GM12878 (cell line): Measurements from ENCODE around the gene GLIPR1L1. TPM values are rescaled to one million over a fixed set of nuclear protein-coding genes. Genes with fewer than 3 reads are reported as not detected.

Source experiments
- CREM ChIP-seq: IDR thresholded peaks from 2 replicates; pipeline ENCODE4 v1.6.1; 2014; ENCODE audit warnings: antibody characterized with exemption, low read depth
- EED ChIP-seq: sonication (generic); IDR thresholded peaks from 2 replicates; pipeline ENCODE4 v1.6.1; 2016; ENCODE audit warnings: antibody characterized with exemption, low read depth
- IKZF1 ChIP-seq: fragments of 450-650 bp; conservative IDR thresholded peaks from 2 replicates; pipeline ENCODE4 v1.6.1; 2017; ENCODE audit warnings: antibody characterized with exemption, mild to moderate bottlenecking
- POU2F2 ChIP-seq: IDR thresholded peaks from 3 replicates; pipeline ENCODE4 v1.6.1; 2011; ENCODE audit warnings: low read depth, mild to moderate bottlenecking, low read length, borderline replicate concordance
- PRDM15 ChIP-seq: fragments of 450-650 bp; formaldehyde crosslinking; IDR thresholded peaks from 2 replicates; pipeline ENCODE4 v1.4.0; 2020; ENCODE audit warnings: mild to moderate bottlenecking, moderate library complexity
- RFX5 ChIP-seq: IDR thresholded peaks from 2 replicates; pipeline ENCODE4 v1.6.1; 2011; ENCODE audit warnings: low read depth, low read length, improper control_type of control experiment
- RUNX3 ChIP-seq: IDR thresholded peaks from 2 replicates; pipeline ENCODE4 v1.6.1; 2012; ENCODE audit warnings: low read length, inconsistent platforms
- SPI1 ChIP-seq: IDR thresholded peaks from 2 replicates; pipeline ENCODE4 v1.6.1; 2011; ENCODE audit warnings: low read depth, mild to moderate bottlenecking, low read length, moderate library complexity, borderline replicate concordance; ENCODE audit not compliant: insufficient read depth
- SREBF2 ChIP-seq: IDR thresholded peaks from 2 replicates; pipeline ENCODE4 v1.6.1; 2012; ENCODE audit warnings: mild to moderate bottlenecking, low read length
- SRF ChIP-seq, 2 experiments: IDR thresholded peaks; 2 replicates each; pipeline ENCODE4 v1.6.1; 2011; ENCODE audit warnings: low read depth in 2 of 2, low read length in 2 of 2, mild to moderate bottlenecking in 1 of 2, moderate library complexity in 1 of 2
- polyA plus RNA-seq, 11 experiments: library from polyadenylated mRNA; depleted of rRNA in 4 of 11; unstranded in 6 of 11; stranded (reverse) in 5 of 11; fragments of >200 nt; fragmentation: Nextera tagmentation in 4 of 11; fragmentation: Illumina TruSeq in 1 of 11; extraction: Ambion mirVana in 4 of 11; extraction: Trizol in 1 of 11; gene quantifications; 1 replicate in 1 of 11; 2 replicates in 10 of 11; pipeline versions ENCODE4 v1.2.1 to v1.2.3, GENCODE V29; 2011 to 2016; ENCODE audit warnings: inconsistent platforms in 2 of 11, missing spikeins in 2 of 11, low read depth in 1 of 11
- total RNA-seq, 4 experiments: library from RNA; depleted of rRNA in 3 of 4; stranded (reverse); fragments of >200 nt in 3 of 4; fragmentation: Illumina TruSeq in 1 of 4; extraction: Trizol in 1 of 4; gene quantifications; 2 replicates each; pipeline versions ENCODE4 v1.2.1 to v1.2.3, GENCODE V29; 2013 to 2021

GLIPR1L1 gene
- total and polyA plus RNA-seq, 10 of the 15 experiments (the other 5 are each of a cell fraction or from before 2014, with no cell fraction given): 0.10 to 0.47 (median 0.13) TPM; not detected in 7

GRCh38 chr12:75334384-75335030 lies at the start of gene GLIPR1L1 (continued):
- TF ChIP-seq SRF (IDR thresholded peaks at IDR 0.05; ENCODE audit: low read depth in 2 of 2, low read length in 2 of 2): peak in 1 of 2 experiments; percentile 58; a peak in 1 of 4 replicates
- 0 out of 2 replicates have a peak, but pooled peaks have one; percentile 1 for TF ChIP-seq RUNX3
- peak; percentile 21; the same call in 1 of the 2 replicates for TF ChIP-seq SPI1
- TF ChIP-seq EED: peak; percentile 71
- TF ChIP-seq CREM: 0 out of 2 replicates have a peak, but pooled peaks have one; percentile 33
- no peak for TF ChIP-seq RFX5
- peak; percentile 56; the same call in 1 of the 3 replicates for TF ChIP-seq POU2F2
- TF ChIP-seq IKZF1: 0 out of 2 replicates have a peak, but pooled peaks have one; percentile 51
- TF ChIP-seq PRDM15 (CRISPR knock-in tag): no peak
- TF ChIP-seq SREBF2: no peak
